ENCODE results near the gene GLYATL1. TPM values are rescaled to one million over a fixed set of nuclear protein-coding genes. Genes with fewer than 3 reads are reported as not detected.
A peak's percentile ranks its signal among the peaks of the same experiment; 100 is the strongest.

GLYATL1 gene
- total and polyA plus RNA-seq, 2 of the 13 experiments (the other 11 are each of a cell fraction or from before 2014, with no cell fraction given) = 0.17 TPM; not detected in 1

GRCh38 chr11:58900479-58901420, 38.5 kb upstream of the GLYATL1 start (continued):
- 0 out of 2 replicates have a peak, but pooled peaks have one; percentile 11 for TF ChIP-seq ZNF501 (CRISPR knock-in tag; IDR thresholded peaks at IDR 0.05)
- peak; percentile 63; the same call in 1 of the 2 replicates for TF ChIP-seq HNF1B (CRISPR knock-in tag; IDR thresholded peaks at IDR 0.05)

- Histone ChIP-seq H3K27ac (ENCODE audit: extremely low read length, insufficient read depth, low read length) (no peak overlapping the region), H3K4me1 (ENCODE audit: insufficient read depth, low read length) (0 out of 2 replicates have a peak, but pooled peaks cover 4% of the 10 kb centered on the region), H4K20me1 (ENCODE audit: insufficient read depth, low read length) (no peaks in the 10 kb centered on the region), H3K79me2 (ENCODE audit: insufficient read depth, low read length) (no peaks in the 10 kb centered on the region), H2AFZ (ENCODE audit: low read length) (no peak overlapping the region), H3K36me3 (replicated peaks in 1 of 2; ENCODE audit: control insufficient read depth in 1 of 2, insufficient read depth in 2 of 2, low read length in 2 of 2) (no peaks in the 10 kb centered on the region), H3K27me3 (ENCODE audit: control insufficient read depth in 1 of 2, insufficient read depth in 2 of 2, low read length in 2 of 2) (peaks cover 1 to 11% of the 10 kb centered on the region in 2 experiments; a peak in 2 of 5 replicates), H3K4me2 (ENCODE audit: low read depth, low read length) (no peak overlapping the region), H3K9me3 (ENCODE audit: low read length) (no peaks in the 10 kb centered on the region), H3K4me3 (replicated peaks in 1 of 3; ENCODE audit: insufficient read depth in 1 of 3, low read depth in 2 of 3, low read length in 3 of 3) (no peak overlapping the region), H3K9ac (ENCODE audit: insufficient read depth, low read depth, low read length) (no peak overlapping the region)
- no TSS peak for BruUV-seq (replicated peaks)
- TF ChIP-seq PPARG (CRISPR knock-in tag; conservative IDR thresholded peaks at IDR 0.05) (no peak), ATF7 (IDR thresholded peaks at IDR 0.05) (peak; percentile 78), ATF7 (CRISPR knock-in tag; IDR thresholded peaks at IDR 0.05) (no peak), CREB1 (IDR thresholded peaks at IDR 0.05) (peak; percentile 52; the same call in 1 of the 2 replicates), CREB1 (CRISPR knock-in tag; IDR thresholded peaks at IDR 0.05) (no peak)
- in situ Hi-C loops (cut with HindIII; ENCODE audit: extremely low pct_ligation_motif_present, low pct_unique_long_range_greater_than_20kb) = loop anchor here (10.0 kb wide), 1 partner anchor 248 kb away; no protein-coding TSS in a partner anchor
- 4% methylated on average over 1 of the region's 1 CpG for WGBS (ENCODE audit: low lambda C conversion rate)
- ChIA-PET POLR2A (no interaction called here), CTCF (ENCODE audit: low intra/inter-chr PET ratio, low total read pairs) (no interaction called here)
- intact Hi-C loops (cut with micrococcal nuclease; ENCODE audit: unreplicated experiment) = no loop called here
- FAIRE-seq (no peak), ATAC-seq (no peak), DNase-seq (ENCODE audit: low spot score) (no peak)
These were observed 36.4 kb upstream of the GLYATL1 start for GRCh38 chr11:58902881-58903280.
